ENCODE results near the gene NPR2.
A peak's percentile ranks its signal among the peaks of the same experiment; 100 is the strongest.

Gene NPR2

DNA sequence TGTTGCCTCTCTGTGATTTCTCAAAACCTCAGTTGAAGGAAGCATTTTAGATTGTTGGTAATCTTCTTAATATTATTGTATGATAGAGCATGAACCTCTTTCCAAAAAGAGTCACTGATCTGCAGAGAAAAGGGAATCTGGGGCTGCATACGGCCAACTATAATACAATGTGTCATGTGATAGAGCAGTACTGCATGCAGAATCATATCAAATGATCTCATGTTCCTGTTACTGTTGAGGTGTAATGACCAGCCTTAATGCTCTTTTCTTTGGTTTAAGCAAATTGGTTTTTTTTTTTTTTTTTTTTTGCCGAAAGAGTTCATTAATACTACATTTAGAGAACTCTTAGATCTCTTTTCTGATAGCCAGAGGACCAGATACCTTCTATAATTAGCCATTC, 24.4 kb upstream of the NPR2 start:
- no peak for DNase-seq

DNA sequence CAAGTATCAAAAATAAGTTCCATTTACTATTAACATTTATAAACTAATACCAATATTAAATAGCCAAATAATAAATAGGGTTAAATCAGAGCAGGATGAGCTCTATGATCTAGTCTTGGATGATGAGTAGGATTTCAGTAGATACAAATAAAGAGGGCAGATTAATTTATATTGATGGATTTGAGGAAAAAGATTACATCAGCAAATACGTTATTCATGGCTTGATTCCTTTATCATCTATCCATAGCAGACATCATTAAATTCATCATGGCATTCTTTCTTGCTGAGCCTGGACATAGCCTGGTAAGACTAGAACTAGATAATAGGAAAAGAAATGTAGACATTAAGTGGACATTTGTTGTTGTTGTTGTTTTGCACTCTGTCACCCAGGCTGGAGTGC, 23.9 kb upstream of the NPR2 start:
- DNase-seq: no peak

DNA sequence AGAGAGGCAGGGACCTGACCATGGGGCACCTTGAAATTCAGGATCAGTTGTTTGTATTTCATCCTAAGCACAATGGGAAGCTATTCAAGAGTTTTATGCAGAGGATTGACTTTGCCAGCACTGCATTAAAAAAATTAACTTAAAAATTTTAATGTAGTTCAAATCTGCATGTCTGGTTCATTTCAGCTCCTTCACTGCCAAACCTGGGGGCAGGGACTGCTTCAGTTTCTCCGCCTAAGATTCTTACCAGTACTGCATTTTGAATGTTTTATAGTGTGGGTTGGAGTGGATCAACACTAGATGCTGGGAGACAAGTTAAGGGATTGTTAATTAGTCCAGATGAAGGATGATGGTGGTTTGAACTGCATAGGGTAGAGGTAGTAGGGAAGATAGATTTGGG, 21.6 kb upstream of the NPR2 start:
- no peak for DNase-seq

DNA sequence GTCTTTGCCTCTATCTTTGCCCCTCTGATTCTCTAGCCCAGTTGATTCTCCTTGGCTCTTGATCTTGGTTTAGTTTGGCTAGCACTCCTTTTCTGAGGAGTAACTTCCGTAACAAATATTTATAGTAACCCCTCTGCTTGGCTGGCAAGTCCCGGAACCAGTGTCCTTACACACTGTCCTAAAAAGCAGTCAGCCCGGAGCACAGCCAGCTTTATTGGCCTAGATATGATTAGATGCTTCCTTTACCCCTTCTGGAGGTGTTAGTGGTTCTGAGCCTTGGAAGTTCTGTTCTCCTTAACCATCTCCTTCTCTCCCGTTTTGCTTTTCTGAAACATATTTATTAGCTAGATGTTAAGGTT, 20.3 kb upstream of the NPR2 start:
- no peak for DNase-seq

DNA sequence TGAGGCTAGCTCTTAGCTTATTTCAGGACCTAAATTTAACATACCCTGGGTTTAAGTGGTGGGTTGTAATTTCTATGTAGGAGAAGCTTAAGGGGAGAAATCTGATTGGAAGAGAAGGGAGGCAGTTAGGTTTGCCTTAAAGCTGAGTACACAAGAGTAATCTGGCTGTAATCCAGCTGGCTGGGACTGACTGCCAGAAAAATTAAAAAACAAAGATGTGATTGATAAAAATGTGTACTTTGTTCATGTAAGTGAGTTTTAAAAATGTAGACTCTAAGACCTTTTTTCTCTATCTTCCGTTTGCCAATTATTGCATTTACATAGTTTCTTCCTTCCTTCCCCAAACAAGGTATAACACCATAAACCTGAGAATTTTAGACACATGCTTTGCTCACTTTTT, 19.9 kb upstream of the NPR2 start:
- peak; percentile 32 for DNase-seq

DNA sequence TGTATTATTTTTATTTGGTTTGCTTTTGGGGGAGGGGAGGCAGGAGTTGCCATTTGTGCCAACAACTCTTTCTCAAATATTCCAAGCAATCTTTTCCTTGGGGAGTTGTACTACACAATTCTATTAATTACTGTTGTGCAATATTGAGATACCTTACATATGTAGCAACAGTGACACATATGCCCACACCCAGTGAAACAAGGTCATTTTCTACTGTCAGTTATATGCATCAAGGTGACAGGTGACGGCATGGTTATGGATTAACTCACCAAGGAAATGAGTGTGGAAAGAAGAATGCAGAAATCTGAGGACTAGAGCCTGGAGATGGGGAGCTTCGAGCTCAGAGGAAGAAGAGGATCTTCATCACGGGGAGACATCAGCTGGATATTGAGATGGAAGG, 19.4 kb upstream of the NPR2 start:
- DNase-seq: no peak

DNA sequence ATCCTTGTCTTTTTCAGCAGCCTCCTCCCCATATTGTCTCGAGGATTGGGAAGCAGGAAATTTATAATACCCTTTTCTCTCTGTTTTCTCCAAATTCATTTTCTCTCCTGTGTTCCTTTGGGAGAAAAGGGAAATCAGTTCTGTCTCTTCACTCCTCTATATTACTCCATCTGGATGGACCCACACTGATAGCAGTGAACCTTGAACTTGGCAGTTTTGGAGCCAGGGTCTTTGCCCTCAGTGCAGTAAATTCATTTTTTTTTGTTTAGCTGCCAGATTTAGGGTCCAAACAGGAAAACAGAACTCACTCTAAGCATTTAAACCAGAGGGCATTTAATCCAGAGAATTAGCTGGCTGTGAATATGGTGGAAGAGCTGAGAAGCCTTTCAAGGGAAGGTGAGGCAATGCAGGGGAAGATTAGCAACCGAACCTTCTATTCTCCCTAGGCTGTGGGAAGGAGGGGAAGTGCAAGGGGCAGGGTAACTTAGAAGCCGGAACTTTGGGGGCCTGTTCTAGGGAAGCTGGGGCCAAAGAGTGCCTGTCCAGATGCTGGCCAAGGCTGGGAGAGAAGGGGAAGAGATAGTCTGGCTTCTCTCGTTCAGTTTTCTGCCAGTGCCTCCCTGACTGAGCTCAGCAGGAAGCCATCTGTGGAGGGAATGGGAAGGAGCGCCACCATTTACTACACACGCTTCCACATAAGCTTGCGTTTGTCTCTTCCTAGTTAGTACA, 16.3 kb upstream of the NPR2 start:
- DNase-seq: no peak

DNA sequence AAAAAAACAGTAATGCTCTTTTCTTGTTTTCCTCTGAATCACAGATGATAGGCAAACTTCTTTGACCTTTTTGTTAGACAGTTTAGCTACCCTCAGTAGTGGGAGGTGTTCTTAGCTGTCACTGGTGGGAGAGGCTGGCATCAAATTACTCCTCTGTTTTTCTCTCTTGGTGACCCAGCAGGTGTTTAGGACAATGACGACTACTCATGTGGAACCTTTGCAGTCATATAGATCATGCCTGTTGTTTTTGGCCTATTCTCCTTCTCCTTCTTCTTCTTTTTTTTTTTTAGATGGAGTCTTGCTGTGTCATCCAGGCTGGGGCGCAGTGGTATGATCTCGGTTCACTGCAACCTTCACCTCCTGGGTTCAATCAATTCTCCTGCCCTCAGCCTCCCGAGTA, 15.4 kb upstream of the NPR2 start:
- DNase-seq: peak; percentile 71

DNA sequence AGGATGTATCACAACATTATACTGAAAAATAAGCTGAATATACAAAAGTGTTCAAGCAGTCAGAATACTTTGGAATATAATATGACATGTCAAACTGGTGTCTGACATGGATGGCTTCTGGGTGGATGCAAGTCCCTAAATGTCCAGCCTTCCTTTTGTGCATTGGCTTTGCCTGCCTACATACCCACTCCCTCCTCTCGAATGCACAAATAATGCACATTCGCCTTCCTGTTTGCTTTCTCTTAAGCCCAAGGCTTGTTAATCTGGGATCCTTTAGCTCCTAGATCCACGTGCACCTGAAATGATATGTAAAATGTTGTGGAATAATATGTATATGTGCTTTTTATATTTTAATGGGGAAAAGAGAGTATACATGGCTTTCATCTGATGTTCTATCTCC, 12.9 kb upstream of the NPR2 start:
- DNase-seq: no peak

DNA sequence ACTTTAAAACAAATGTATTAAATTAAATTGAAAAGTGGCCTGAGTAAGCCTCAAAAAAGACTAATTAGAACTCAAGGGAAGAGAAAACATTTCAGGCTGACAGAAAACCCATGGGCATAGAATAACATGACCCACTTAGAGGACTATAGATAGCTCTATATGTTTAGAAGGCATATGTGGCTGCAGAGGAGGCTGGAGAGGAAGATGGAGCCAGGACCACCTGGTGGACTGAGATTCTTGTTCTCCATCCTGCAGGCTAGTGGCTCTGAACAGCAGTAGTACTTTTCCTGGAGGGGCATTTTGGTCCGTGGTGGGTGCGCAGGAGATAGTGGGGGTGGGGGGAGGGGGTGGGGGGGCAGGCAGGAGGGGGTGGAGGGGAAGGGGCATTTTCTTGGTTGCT, 10.3 kb upstream of the NPR2 start:
- DNase-seq: no peak

DNA sequence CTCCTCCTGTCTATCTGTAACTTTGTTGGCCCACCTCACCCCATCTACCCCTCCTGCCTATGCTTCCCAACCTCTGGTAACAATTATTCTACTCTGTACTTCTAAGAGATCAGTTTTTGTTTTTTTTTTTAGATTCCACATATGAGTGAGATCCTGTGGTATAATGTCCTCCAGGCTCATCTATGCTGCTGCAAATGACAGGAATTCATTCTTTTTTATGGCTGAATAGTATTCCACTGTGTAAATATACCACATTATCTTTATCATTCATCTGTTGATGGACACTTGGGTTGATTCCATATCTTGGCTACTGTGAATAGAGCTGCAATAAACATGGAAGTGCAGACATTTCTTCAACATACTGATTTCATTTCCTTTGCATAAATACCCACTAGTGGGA, 8.0 kb upstream of the NPR2 start:
- no peak for DNase-seq

DNA sequence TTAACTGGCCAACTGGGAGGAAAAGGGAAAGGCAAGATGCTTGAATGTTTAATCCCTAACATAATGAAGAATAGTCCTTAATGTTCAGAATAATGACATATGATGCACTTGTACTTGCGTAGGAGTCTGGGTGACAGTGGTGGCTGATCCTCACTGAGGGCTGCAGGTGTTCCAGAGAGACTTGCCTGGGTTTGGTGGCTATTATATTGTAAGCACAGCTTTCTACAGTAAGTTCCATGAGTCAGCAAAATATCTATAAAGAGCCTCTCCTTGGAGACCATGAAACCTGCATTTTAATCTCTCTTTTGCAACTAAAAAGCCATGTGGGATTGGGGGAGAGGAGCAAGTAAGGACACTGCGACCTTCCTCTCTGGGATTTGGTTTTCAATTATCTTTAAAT, 1.9 kb upstream of the NPR2 start:
- DNase-seq: no peak

DNA sequence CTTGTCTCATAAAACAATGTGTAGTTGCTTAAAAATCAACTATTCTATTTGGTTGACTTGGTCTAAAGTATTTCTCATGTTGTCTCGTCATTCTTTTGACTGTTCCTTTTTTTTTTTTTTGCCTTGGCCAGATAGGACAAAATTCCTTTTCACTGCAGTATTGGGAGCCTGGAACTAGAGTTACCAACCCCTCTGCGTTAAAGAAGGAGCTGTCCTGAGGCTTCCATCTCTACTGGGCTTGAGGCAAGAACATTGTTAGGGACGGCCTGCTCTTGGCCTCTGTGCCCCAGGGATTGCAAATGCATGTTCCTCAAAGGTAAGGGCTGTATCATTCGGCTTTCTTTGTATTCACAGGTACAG, 1.4 kb upstream of the NPR2 start:
- DNase-seq: no peak

DNA sequence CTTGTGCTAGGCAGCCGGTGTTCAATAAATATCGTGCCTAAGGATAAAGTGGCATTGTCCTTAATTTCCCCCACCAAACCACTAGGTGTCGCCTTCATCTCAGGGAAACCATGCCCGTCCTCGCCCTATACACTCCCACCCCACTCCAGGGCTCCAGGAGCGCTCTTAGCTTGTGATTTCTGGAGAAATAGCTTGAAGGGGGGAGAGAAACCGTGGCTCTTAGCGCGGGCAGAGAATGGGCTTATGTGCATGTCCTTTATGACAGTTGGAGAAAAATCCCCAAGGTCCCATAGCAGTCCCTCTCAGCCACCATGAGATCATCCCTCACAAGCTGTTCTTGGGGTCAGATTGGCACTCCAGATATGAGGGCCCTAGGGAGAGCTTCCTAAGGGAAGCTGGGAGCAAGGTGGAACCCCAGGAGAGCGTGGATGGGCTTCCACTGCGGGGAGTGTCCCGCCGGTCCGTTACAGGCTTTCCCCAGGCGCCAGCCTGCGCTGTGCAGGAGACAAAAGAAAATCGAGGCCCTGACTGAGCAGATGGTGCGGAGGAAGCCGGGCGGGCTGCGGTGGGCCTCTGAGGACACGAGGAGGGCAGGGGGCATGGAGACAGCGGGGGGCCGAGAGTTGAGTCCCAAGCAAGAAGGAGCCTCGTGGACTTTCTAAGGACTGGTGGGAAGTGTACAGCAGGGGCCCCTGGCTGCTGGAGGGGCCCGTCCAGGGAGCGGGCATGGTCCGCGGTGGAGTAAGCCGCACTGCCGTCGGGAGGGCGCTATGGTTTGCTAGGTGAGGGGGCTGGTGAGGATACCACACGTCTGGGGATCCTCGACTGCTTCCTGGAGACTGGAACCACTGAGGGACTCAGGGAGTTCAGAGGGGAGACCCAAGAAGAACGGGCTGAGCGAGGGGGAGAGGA, 750 bp upstream of the NPR2 start:
- peak; percentile 65 for DNase-seq

DNA sequence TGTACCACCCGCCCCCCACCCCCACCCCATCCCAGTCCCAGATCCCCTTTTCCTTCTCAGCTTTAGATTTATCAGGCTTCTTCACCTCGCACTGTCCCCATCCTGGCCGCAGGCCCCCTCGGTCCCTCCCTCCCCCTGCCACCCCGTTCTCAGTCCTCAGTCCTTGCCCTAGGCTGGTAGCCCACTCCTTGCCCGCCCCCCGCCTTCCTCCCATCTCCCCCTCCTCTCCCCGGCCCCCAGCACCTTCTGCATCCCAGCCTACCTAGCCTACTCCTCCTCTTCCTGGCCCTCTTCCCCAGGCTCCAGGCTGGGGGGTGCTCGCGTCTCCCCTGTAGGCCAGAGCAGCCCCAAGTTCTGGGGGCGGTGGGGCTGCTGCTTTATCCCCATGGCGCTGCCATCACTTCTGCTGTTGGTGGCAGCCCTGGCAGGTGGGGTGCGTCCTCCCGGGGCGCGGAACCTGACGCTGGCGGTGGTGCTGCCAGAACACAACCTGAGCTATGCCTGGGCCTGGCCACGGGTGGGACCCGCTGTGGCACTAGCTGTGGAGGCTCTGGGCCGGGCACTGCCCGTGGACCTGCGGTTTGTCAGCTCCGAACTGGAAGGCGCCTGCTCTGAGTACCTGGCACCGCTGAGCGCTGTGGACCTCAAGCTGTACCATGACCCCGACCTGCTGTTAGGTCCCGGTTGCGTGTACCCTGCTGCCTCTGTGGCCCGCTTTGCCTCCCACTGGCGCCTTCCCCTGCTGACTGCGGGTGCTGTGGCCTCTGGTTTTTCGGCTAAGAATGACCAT, 828 bp downstream of the NPR2 start:
- no peak for DNase-seq

DNA sequence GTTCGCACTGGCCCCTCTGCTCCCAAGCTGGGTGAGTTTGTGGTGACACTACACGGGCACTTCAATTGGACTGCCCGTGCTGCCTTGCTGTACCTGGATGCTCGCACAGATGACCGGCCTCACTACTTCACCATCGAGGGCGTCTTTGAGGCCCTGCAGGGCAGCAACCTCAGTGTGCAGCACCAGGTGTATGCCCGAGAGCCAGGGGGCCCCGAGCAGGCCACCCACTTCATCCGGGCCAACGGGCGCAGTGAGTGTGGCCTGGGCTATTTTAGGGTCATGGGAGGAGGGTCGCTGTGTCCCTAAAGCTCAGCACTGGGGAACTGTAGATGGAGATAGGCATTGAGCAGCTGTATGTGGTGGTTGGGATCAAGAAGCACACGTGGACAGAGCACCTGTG, 1.4 kb downstream of the NPR2 start:
- no peak for DNase-seq

DNA sequence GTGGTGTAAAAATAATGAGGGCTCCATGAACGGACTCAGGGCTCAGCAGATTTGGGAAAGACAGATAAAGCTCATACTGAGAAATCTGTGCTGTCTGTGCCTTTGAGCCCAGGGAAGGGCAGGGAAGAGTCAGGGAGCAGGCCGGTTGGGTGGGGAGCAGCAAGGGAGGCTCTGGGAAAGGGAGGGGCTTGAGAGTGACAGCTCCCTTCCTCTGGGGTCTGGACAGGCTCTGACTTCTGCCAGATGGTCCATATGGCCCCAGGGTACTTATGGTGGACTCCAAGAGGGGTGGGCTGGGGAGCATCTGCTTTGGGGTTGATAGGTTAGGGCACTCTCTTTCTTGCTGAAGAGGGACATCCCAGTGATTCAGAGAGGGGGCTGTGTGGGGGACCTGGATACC, 2.1 kb downstream of the NPR2 start:
- DNase-seq: no peak

DNA sequence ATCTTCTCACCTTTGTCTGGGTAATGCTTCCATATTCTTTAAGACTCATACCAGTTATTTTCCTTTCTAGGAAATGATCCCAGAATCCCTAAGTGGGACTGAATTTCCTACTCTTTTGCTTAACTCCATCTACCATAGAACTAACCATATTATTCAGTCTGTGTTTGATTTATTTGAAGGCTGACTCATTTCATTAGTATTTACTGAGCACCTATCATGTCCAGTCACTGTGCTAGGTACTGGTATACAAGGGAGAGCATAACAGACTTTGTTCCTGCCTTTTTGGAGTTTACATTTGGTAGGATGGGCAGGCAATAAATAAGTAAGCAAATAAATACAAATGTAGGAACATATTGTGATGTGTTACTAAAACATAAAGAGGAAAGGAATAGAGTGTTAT, 4.3 kb downstream of the NPR2 start:
- no peak for DNase-seq

DNA sequence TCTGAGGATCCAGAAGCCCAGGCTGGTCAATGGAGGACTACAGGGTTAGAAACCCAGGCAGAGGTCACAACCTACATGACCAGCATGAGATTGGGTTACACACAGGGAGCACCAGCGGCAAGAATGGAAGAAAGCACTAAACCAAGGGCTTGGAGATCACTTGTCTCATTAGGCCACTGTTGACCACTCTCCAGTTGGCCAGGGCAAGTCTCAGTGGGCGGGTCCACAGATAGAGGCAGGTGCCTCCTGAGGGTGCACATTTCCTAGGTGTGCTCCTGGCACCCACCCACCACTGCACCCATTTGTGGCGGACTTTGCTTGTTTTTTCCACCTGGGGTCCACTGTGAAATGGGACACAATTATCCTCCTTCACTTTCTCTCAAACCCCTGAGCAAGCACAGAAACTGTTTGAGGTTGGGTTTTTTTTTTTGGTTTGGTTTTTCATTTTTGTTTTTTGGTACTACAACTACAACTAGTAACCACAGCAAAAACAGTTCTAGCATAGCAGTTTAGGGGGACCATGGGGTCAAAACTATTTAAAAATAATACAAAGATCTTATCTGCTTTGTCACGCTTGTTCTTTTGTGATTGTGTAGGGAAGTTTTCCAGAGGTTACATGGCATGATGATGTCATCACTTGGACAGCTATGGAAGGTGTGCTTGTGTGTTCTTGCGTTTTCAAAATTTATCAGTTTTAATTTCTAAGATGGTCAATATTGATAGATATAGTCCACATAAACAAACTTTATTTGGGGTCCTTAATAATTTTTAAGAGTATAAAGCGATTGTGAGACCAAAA, 6.1 kb downstream of the NPR2 start:
- DNase-seq: no peak

DNA sequence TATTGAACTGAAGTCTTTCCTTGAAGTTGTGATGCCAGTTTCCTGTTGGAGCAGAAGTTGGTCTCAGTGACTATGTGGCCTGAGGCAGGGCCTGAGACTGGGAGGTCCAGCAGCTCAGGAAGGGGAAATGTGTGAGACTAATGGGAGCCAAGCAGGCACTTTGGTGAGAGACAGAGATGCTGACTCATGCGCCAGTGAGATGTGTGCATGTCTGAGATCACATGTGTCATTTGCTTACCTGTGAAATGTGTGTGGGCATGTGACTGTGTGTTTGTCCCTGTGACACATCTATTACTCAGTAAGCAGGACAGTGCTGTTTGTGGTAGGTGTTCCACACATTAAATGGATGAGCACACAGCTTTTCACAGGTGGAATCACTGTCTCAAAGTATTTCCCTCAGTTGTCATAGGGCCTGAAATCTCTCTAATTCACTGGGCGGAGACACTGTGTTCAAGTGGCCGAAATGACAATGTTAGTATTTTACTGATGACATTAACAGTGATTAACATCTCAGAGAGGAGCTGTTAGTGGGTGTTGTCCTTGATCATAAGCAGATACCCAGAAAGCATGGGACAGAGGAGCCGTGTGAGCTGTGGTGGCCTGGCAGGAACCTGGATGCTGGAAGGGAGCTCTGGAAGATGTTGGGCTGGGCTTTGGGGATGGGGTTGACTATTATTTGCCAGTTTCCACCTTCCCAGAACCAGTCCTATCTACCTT, 7.4 kb downstream of the NPR2 start:
- no peak for DNase-seq

DNA sequence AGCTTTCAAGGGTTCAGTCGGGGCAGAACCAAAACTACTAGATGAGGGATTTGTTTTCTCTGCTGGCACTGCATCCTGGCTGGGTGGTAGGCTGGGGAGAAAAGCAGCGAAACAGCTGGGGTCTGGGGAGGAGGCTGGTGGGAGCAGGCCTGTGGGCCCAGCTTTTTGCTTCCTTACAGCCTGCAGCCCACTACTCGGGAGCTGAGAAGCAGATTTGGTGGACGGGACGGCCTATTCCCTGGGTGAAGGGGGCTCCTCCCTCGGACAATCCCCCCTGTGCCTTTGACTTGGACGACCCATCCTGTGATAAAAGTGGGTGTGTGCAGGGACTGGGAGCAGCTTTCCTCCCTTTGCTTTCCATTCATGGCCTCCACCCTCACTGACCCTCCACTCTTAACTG, 9.1 kb downstream of the NPR2 start:
- DNase-seq: no peak
